Raji (cell line): Measurements from ENCODE around the gene FOXN3.

Source experiments
- POLR2A ChIP-seq: IDR thresholded peaks from 2 replicates; pipeline ENCODE4 v1.6.1; 2011; ENCODE audit warnings: low read depth, low read length, control low read depth; ENCODE audit not compliant: insufficient read depth

The FOXN3 gene

GRCh38 chr14:89249065-89249695 is 167.9 kb downstream of the FOXN3 start:
- no peak for TF ChIP-seq POLR2A

- no peak for TF ChIP-seq POLR2A
Observed at GRCh38 chr14:89248411-89249064, 168.5 kb downstream of the FOXN3 start.

- TF ChIP-seq POLR2A: no peak
Observed at GRCh38 chr14:89247457-89248122, 169.4 kb downstream of the FOXN3 start.

GRCh38 chr14:89246290-89246689 is 170.7 kb downstream of the FOXN3 start:
- TF ChIP-seq POLR2A: no peak

- TF ChIP-seq POLR2A: no peak
Observed at GRCh38 chr14:89245802-89246201, 171.2 kb downstream of the FOXN3 start.

GRCh38 chr14:89244720-89245119 is 172.3 kb downstream of the FOXN3 start:
- no peak for TF ChIP-seq POLR2A

- TF ChIP-seq POLR2A: no peak
Observed at GRCh38 chr14:89243741-89244140, 173.3 kb downstream of the FOXN3 start.

GRCh38 chr14:89243286-89243685 is 173.7 kb downstream of the FOXN3 start:
- TF ChIP-seq POLR2A: no peak

- TF ChIP-seq POLR2A: no peak
Observed at GRCh38 chr14:89242652-89243279, 174.3 kb downstream of the FOXN3 start.

- no peak for TF ChIP-seq POLR2A
Observed at GRCh38 chr14:89241934-89242651, 174.9 kb downstream of the FOXN3 start.

GRCh38 chr14:89241257-89241656 is 175.8 kb downstream of the FOXN3 start:
- TF ChIP-seq POLR2A: no peak

GRCh38 chr14:89240414-89240813 is 176.6 kb downstream of the FOXN3 start:
- no peak for TF ChIP-seq POLR2A

GRCh38 chr14:89239023-89239422 is 178.0 kb downstream of the FOXN3 start:
- TF ChIP-seq POLR2A: no peak

- TF ChIP-seq POLR2A: no peak
Observed at GRCh38 chr14:89237921-89238529, 179.0 kb downstream of the FOXN3 start.

- TF ChIP-seq POLR2A: no peak
Observed at GRCh38 chr14:89236851-89237250, 180.2 kb downstream of the FOXN3 start.
